Fibroblast of pulmonary artery (primary cell): ENCODE measurements around the gene SLC7A7.

Source experiments
- DNase-seq: peaks from one replicate; pipeline ENCODE4 v3.0.0-alpha.2; 2010; ENCODE audit warnings: low read depth
- H3K4me3 ChIP-seq: replicated peaks from 2 replicates; pipeline ENCODE4 v1.5.1; 2011; ENCODE audit warnings: low read depth, mild to moderate bottlenecking, control low read depth, low read length, moderate library complexity
- CTCF ChIP-seq: IDR thresholded peaks from 2 replicates; pipeline ENCODE4 v1.5.1; 2011; ENCODE audit warnings: mild to moderate bottlenecking, control low read depth, low read length, inconsistent platforms; ENCODE audit errors: missing control alignments

SLC7A7 gene

GRCh38 chr14:22847661-22848341, 32.6 kb upstream of the SLC7A7 start:
- TF ChIP-seq CTCF, result no peak
- DNase-seq, result peak; percentile 69
- H3K4me3 ChIP-seq, result no peak overlapping the region

GRCh38 chr14:22846811-22847307, 31.6 kb upstream of the SLC7A7 start:
- H3K4me3 ChIP-seq, result no peak overlapping the region
- no peak for DNase-seq
- TF ChIP-seq CTCF, result no peak

GRCh38 chr14:22845821-22846625, 30.8 kb upstream of the SLC7A7 start:
- no peak for TF ChIP-seq CTCF
- no peak for DNase-seq
- H3K4me3 ChIP-seq, result no peak overlapping the region

- DNase-seq, result no peak
- H3K4me3 ChIP-seq, result no peak overlapping the region
Observed at GRCh38 chr14:22845103-22845394, 29.8 kb upstream of the SLC7A7 start.

GRCh38 chr14:22844221-22845102, 29.2 kb upstream of the SLC7A7 start:
- DNase-seq, result no peak
- no peak for TF ChIP-seq CTCF
- H3K4me3 ChIP-seq, result no peak overlapping the region

More at GRCh38 chr14:22845103-22845394, 29.8 kb upstream of the SLC7A7 start:
- no peak for TF ChIP-seq CTCF

- no peak overlapping the region for H3K4me3 ChIP-seq
- no peak for TF ChIP-seq CTCF
- no peak for DNase-seq
Observed at GRCh38 chr14:22843123-22843925, 28.1 kb upstream of the SLC7A7 start.
